OCI-LY3 (cell line): ENCODE results near the gene EFNA5.
"Not testable (repeated sequence)": the region's sequence is repeated elsewhere in the genome, so short reads cannot be mapped to it uniquely, and the experiment has no call there.

Experiments
- H2AFZ ChIP-seq: fragments of 200-600, 300-600 bp; shearing (Covaris generic); 2 replicates; pipeline ENCODE4 v1.6.0; 2014; ENCODE audit warnings: antibody characterized with exemption, low read depth, low read length
- H3K27ac ChIP-seq: fragments of 200-600, 300-600 bp; sonication (generic); 2 replicates; pipeline ENCODE4 v1.5.1; 2014; ENCODE audit warnings: mild to moderate bottlenecking, low read length, moderate library complexity, mixed read lengths
- H3K27me3 ChIP-seq: fragments of 200-600, 300-600 bp; sonication (generic); 2 replicates; pipeline ENCODE4 v1.6.1; 2014; ENCODE audit warnings: low read depth, low read length, mixed read lengths
- H3K36me3 ChIP-seq: fragments of 200-600, 300-600 bp; sonication (generic); replicated peaks from 2 replicates; pipeline ENCODE3; 2014; ENCODE audit warnings: low read depth, low read length, mixed read lengths
- H3K4me1 ChIP-seq: fragments of 300-600, 200-600 bp; sonication (generic); 2 replicates; pipeline ENCODE4 v1.6.1; 2014; ENCODE audit warnings: low read length, mixed read lengths
- H3K4me2 ChIP-seq: fragments of 200-600, 300-600 bp; sonication (generic); 2 replicates; pipeline ENCODE4 v1.6.1; 2014; ENCODE audit warnings: low read length, mixed read lengths
- H3K4me3 ChIP-seq: fragments of 300-600, 200-600 bp; sonication (generic); 2 replicates; pipeline ENCODE4 v1.5.1; 2014; ENCODE audit warnings: antibody characterized with exemption, mild to moderate bottlenecking, low read length, moderate library complexity
- H3K79me2 ChIP-seq: fragments of 300-600, 200-600 bp; shearing (Covaris generic); 2 replicates; pipeline ENCODE4 v1.6.1; 2014; ENCODE audit warnings: mild to moderate bottlenecking, low read length, mixed read lengths
- H3K9ac ChIP-seq: fragments of 300-600, 200-600 bp; shearing (Covaris generic); 2 replicates; pipeline ENCODE4 v1.6.0; 2014; ENCODE audit warnings: mild to moderate bottlenecking, low read length, moderate library complexity
- H3K9me3 ChIP-seq: fragments of 200-600, 300-600 bp; shearing (Covaris generic); 2 replicates; pipeline ENCODE4 v1.6.1; 2014; ENCODE audit warnings: low read length, mixed read lengths; ENCODE audit not compliant: insufficient read depth
- H4K20me1 ChIP-seq: fragments of 200-600, 300-600 bp; sonication (generic); 2 replicates; pipeline ENCODE4 v1.6.1; 2016; ENCODE audit warnings: low read length, mixed read lengths; ENCODE audit not compliant: insufficient read depth
- EZH2phosphoT487 ChIP-seq: fragments of 200-600 bp; shearing (Covaris generic); IDR thresholded peaks from 2 replicates; pipeline ENCODE4 v1.6.1; 2018; ENCODE audit warnings: antibody characterized with exemption, mixed run types, low read depth
- TF ChIP-seq, protein P1 (sequence below): fragments of 200-600, 300-600 bp; sonication (generic); IDR thresholded peaks from 2 replicates; pipeline ENCODE4 v1.5.1; 2014; ENCODE audit warnings: antibody characterized with exemption, low read length, low read depth

Gene EFNA5

DNA sequence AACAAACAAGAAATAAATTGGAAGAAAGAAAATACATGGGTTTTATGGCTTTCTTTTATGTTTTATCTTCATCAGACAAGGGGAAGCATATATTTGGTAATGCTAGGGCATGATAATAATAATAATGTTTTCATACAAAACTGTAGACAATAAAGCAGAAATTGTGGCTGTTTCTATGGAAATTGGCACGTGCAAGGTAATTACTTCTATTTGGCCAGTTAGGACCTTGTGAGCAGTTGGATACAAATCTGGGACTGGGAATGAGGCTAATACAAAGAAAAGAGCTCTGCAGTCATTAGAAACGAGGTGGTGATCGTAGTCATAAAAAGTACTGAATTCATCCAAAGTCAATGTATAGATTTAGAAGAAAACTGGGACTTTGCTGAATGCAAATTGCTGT is 233.6 kb downstream of the EFNA5 start:
- H3K9me3 ChIP-seq: no peaks in the 10 kb centered on the region
- H3K4me2 ChIP-seq: no peak overlapping the region
- H3K9ac ChIP-seq: no peak overlapping the region
- no peaks in the 10 kb centered on the region for H3K36me3 ChIP-seq
- H3K79me2 ChIP-seq: no peaks in the 10 kb centered on the region
- H3K27ac ChIP-seq: no peak overlapping the region
- no peaks in the 10 kb centered on the region for H3K27me3 ChIP-seq
- H2AFZ ChIP-seq: no peak overlapping the region
- H3K4me3 ChIP-seq: no peak overlapping the region
- no peaks in the 10 kb centered on the region for H4K20me1 ChIP-seq
- TF ChIP-seq, protein P1, sequence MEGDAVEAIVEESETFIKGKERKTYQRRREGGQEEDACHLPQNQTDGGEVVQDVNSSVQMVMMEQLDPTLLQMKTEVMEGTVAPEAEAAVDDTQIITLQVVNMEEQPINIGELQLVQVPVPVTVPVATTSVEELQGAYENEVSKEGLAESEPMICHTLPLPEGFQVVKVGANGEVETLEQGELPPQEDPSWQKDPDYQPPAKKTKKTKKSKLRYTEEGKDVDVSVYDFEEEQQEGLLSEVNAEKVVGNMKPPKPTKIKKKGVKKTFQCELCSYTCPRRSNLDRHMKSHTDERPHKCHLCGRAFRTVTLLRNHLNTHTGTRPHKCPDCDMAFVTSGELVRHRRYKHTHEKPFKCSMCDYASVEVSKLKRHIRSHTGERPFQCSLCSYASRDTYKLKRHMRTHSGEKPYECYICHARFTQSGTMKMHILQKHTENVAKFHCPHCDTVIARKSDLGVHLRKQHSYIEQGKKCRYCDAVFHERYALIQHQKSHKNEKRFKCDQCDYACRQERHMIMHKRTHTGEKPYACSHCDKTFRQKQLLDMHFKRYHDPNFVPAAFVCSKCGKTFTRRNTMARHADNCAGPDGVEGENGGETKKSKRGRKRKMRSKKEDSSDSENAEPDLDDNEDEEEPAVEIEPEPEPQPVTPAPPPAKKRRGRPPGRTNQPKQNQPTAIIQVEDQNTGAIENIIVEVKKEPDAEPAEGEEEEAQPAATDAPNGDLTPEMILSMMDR: no peak
- no peak for TF ChIP-seq EZH2phosphoT487
- no peaks in the 10 kb centered on the region for H3K4me1 ChIP-seq

DNA sequence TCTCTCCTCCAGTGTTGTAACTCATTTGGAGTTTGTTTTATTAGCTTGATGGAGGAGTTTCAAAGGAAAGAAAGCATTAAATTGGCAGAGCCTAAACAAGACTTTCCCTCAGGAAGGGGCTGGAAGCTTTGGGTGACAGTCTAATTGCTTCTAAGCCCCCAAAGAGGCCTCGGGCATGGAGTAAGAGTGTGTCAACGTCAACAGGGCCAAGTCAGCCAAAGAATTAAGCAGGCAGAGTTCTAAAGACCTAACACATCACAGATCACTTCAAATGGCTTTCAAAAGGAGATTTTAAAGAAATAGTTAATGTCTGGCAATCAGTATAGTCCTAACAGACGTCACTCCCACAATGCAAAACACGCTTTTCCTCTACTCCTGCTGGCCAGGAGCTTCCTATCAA is 234.5 kb downstream of the EFNA5 start:
- TF ChIP-seq EZH2phosphoT487: no peak
- TF ChIP-seq, protein P1: no peak
- Histone ChIP-seq H2AFZ (no peak overlapping the region), H3K4me1 (no peaks in the 10 kb centered on the region), H3K36me3 (no peaks in the 10 kb centered on the region), H3K27ac (no peak overlapping the region), H3K9me3 (no peaks in the 10 kb centered on the region), H3K4me2 (no peak overlapping the region), H3K79me2 (no peaks in the 10 kb centered on the region), H3K4me3 (no peak overlapping the region), H4K20me1 (no peaks in the 10 kb centered on the region), H3K27me3 (no peaks in the 10 kb centered on the region), H3K9ac (no peak overlapping the region)

DNA sequence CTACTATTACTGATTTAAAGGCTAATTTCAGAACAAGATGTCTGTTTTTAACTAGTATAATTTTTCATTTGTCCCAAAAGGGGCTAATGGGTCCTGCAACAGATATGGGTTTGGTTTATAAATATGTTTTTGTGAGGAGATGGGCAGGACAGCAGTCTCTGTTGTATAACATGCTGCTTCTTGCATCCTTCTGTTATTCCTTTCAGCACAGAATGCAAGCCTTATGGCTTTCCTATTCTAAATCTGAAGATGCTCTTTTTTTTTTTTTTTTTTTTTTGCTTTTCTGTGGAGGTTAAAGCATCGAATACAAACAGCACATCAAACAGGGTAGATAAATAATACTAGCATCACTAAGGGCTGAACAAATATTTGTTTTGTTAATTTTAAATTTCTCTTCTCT is 235.7 kb downstream of the EFNA5 start:
- no peak for TF ChIP-seq EZH2phosphoT487
- TF ChIP-seq, protein P1: no peak
- Histone ChIP-seq H2AFZ (no peak overlapping the region), H3K9ac (no peak overlapping the region), H3K9me3 (no peaks in the 10 kb centered on the region), H3K27ac (no peak overlapping the region), H3K27me3 (no peaks in the 10 kb centered on the region), H3K79me2 (no peaks in the 10 kb centered on the region), H4K20me1 (no peaks in the 10 kb centered on the region), H3K4me2 (no peak overlapping the region), H3K4me1 (no peaks in the 10 kb centered on the region), H3K4me3 (no peak overlapping the region), H3K36me3 (no peaks in the 10 kb centered on the region)

DNA sequence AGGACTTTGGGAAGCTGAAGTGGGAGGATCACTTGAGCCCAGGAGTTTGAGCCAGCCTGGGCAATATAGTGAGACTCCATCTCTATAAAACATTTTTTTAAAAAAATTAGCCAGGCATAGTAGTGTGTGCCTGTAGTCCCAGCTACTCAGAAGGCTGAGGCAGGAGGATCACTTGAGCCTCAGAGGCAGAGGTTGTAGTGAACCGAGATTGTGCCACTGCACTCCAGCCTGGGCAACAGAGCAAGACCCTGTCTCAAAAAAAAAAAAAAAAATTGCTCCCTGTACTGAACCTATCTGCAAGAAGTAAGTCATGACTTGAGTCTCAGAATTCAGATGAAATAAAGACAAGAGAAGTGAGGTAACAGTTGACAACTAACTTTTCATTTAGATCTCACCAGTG is 237.1 kb downstream of the EFNA5 start:
- H3K4me3 ChIP-seq, H3K4me1 ChIP-seq, H3K79me2 ChIP-seq, H4K20me1 ChIP-seq, H3K36me3 ChIP-seq, H3K9me3 ChIP-seq, H3K9ac ChIP-seq, H2AFZ ChIP-seq, H3K27me3 ChIP-seq, H3K27ac ChIP-seq, H3K4me2 ChIP-seq: not testable (repeated sequence)

DNA sequence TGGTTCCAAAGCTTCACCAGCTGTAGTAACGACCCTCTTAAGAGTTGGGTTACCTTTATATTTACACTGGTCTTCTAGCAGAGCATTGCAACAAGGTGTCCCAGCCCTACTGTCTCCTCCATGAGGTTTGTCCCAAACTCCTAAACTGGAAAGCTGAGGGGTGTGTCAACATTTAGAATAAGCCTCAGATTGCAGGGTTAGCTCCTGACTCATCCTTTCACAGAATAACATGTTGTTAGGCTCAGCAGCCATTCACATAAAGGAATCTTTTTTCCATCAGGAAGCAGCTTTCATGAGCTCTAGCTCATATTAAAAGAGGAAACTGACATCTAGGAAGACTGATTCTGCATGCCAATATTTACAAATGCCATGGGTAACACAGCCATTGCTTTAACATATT is 238.7 kb downstream of the EFNA5 start:
- Histone ChIP-seq H3K27me3 (no peaks in the 10 kb centered on the region), H3K79me2 (no peaks in the 10 kb centered on the region), H4K20me1 (no peaks in the 10 kb centered on the region), H3K27ac (no peak overlapping the region), H3K9me3 (no peaks in the 10 kb centered on the region), H3K36me3 (no peaks in the 10 kb centered on the region), H3K9ac (no peak overlapping the region), H3K4me2 (0 out of 2 replicates have a peak overlapping the region, but pooled peaks have one; percentile 7), H2AFZ (no peak overlapping the region), H3K4me1 (no peaks in the 10 kb centered on the region), H3K4me3 (no peak overlapping the region)
- TF ChIP-seq EZH2phosphoT487: no peak
- TF ChIP-seq, protein P1: no peak
